Cardiac septum (tissue), 1 donor: Measurements from ENCODE around the gene ATCAY. TPM values are rescaled to one million over a fixed set of nuclear protein-coding genes. Genes with fewer than 3 reads are reported as not detected.
A peak's percentile ranks its signal among the peaks of the same experiment; 100 is the strongest.
"Not testable (repeated sequence)": the region's sequence is repeated elsewhere in the genome, so short reads cannot be mapped to it uniquely, and the experiment has no call there.

Experiments used
- DNase-seq: peaks from one replicate; pipeline ENCODE4 v3.0.0-alpha.2; 2020; ENCODE audit warnings: low spot score
- intact Hi-C: fragments of 100-400 bp; cut with DNase I; formaldehyde crosslinking; loops from one replicate; pipeline ENCODE4 v1.14.0; 2022
- total RNA-seq: library from RNA; stranded (reverse); fragmentation: NEBNext Ultra II Directional; extraction: Animal tissue kit (Norgen Biotek cat#: 25700); gene quantifications from one replicate; pipeline ENCODE4 v1.2.1, GENCODE V29; 2021
- donor health status: DM: no; HTN: no; CAD: no.

Gene ATCAY
- total RNA-seq, 1 donor from 2014 or later, result not detected

GRCh38 chr19:3938300-3938950, 57.9 kb downstream of the ATCAY start:
- DNase-seq, intact Hi-C loops: not testable (repeated sequence)

GRCh38 chr19:3942790-3943409, 62.4 kb downstream of the ATCAY start:
- intact Hi-C loops, result loop anchor here (10.0 kb wide), 1 partner anchor 558 kb away; no protein-coding TSS in a partner anchor

GRCh38 chr19:3944018-3944721, 63.7 kb downstream of the ATCAY start:
- intact Hi-C loops, result loop anchor here (10.0 kb wide), 1 partner anchor 559 kb away; no protein-coding TSS in a partner anchor

More at GRCh38 chr19:3942790-3943409, 62.4 kb downstream of the ATCAY start:
- DNase-seq, result no peak

GRCh38 chr19:3945838-3946237, 65.4 kb downstream of the ATCAY start:
- intact Hi-C loops, result loop anchor here (10.0 kb wide), 1 partner anchor 561 kb away; no protein-coding TSS in a partner anchor
- DNase-seq, result no peak

More at GRCh38 chr19:3944018-3944721, 63.7 kb downstream of the ATCAY start:
- no peak for DNase-seq

GRCh38 chr19:3947316-3947933, 66.9 kb downstream of the ATCAY start:
- intact Hi-C loops, result loop anchor here (10.0 kb wide), 1 partner anchor 563 kb away; no protein-coding TSS in a partner anchor
- DNase-seq, result not testable (repeated sequence)

GRCh38 chr19:3949294-3949693, 68.8 kb downstream of the ATCAY start:
- intact Hi-C loops, result loop anchor here (10.0 kb wide), 1 partner anchor 564 kb away; no protein-coding TSS in a partner anchor
- DNase-seq, result no peak

GRCh38 chr19:3949997-3950859, 69.7 kb downstream of the ATCAY start:
- intact Hi-C loops, result loop anchor here (2.0 to 10.0 kb wide), 3 partner anchors 17 to 565 kb away; partner anchors contain the start of gene NMRK2

GRCh38 chr19:3950871-3951861, 70.7 kb downstream of the ATCAY start:
- DNase-seq, result peak; percentile 87
- intact Hi-C loops, result loop anchor here (2.0 kb wide), 2 partner anchors 18 kb away; partner anchors contain the start of gene NMRK2

More at GRCh38 chr19:3949997-3950859, 69.7 kb downstream of the ATCAY start:
- DNase-seq, result no peak

GRCh38 chr19:3952755-3953276, 72.3 kb downstream of the ATCAY start:
- DNase-seq, intact Hi-C loops: not testable (repeated sequence)

GRCh38 chr19:3954107-3954506, 73.6 kb downstream of the ATCAY start:
- intact Hi-C loops, result no loop called here
- no peak for DNase-seq

- DNase-seq, intact Hi-C loops: not testable (repeated sequence)
These were observed 74.8 kb downstream of the ATCAY start for GRCh38 chr19:3955276-3955675.

GRCh38 chr19:3955688-3956087, 75.2 kb downstream of the ATCAY start:
- intact Hi-C loops, result no loop called here
- no peak for DNase-seq

- intact Hi-C loops, result no loop called here
- DNase-seq, result no peak
These were observed 78.6 kb downstream of the ATCAY start for GRCh38 chr19:3958836-3959765.

- intact Hi-C loops, result no loop called here
- DNase-seq, result no peak
These were observed 79.3 kb downstream of the ATCAY start for GRCh38 chr19:3959766-3960131.

- no peak for DNase-seq
- intact Hi-C loops, result no loop called here
These were observed 80.5 kb downstream of the ATCAY start for GRCh38 chr19:3961007-3961406.
